ENCODE measurements around the gene MOGAT3. TPM values are rescaled to one million over a fixed set of nuclear protein-coding genes. Genes with fewer than 3 reads are reported as not detected.

The MOGAT3 gene
- total and polyA plus RNA-seq, 4 donors, result not detected

DNA sequence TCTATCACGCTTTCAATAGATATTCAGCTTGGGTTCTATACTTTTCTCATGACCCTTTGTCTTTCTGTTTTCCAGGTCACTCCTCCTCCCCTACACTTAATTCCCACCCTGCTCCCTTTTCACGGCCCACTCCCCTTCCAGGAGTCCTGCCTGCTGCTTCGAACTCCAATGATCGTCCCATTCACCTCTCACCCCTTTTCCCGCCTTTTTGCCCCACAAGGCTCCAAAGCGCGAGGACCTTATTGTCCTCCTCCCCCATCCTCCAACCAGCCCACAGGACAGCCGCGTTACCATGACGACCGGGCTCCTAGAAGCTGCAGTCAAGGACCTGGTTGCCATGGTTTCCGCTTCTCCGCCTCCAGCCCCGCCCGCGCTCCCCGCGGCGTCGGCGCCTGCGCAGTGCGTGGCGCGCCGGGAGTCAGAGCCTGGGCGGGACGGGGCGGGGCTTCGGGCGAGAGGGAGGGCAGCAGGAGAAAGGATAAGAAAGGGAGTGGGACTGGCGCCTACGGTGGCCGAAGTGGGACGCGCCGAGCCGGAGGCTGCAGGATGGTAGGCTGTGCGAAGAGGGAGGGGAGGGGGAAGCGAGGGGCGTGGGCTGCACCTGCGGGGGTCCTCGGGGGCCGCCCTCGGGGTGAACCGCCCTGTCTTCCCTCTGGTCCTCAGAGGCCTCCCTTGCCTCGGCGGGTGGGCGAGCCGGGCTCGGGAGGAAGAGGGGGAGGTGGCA lies 46.7 kb downstream of the MOGAT3 start, which contains the start of gene AP1S1:
Gene AP1S1, plus strand, starts transcription at position 508 of the 724 bp plus-strand sequence. Its CDS starts 39 bp downstream, at position 547.
- Histone ChIP-seq H3K27me3 (ENCODE audit: control insufficient read depth in 3 of 3, insufficient read depth in 3 of 3, low read length in 2 of 3) (no peaks in the 10 kb centered on the region), H3K4me1 (ENCODE audit: control insufficient read depth in 5 of 5, insufficient read depth in 5 of 5, low read length in 5 of 5) (peaks cover 0 to 10% (median 4%) of the 10 kb centered on the region in 5 donors), H3K9me3 (ENCODE audit: control insufficient read depth in 4 of 4, insufficient read depth in 3 of 4, low read length in 3 of 4) (no peaks in the 10 kb centered on the region), H3K4me3 (peak within 1 kb of the TSS; percentile 65), H3K9ac (ENCODE audit: insufficient read depth in 1 of 2, low read length in 2 of 2) (peak within 1 kb of the TSS in 1 of 2 donors; percentile 58), H3K36me3 (ENCODE audit: control insufficient read depth in 4 of 4, insufficient read depth in 4 of 4, low read length in 4 of 4) (peaks cover 3 to 17% (median 7%) of the 10 kb centered on the region in 4 donors), H3K27ac (ENCODE audit: low read depth in 1 of 2, low read length in 1 of 2) (no peak within 1 kb of the TSS)
- peak; percentile 95 for ATAC-seq (ENCODE audit: insufficient read depth, low FRiP score)
- peak; percentile 96 to 97 (median 97) for DNase-seq
- 3 to 4% methylated on average over 48 to 51 of the region's 51 CpGs for WGBS, 2 donors
- TF ChIP-seq, protein P1, sequence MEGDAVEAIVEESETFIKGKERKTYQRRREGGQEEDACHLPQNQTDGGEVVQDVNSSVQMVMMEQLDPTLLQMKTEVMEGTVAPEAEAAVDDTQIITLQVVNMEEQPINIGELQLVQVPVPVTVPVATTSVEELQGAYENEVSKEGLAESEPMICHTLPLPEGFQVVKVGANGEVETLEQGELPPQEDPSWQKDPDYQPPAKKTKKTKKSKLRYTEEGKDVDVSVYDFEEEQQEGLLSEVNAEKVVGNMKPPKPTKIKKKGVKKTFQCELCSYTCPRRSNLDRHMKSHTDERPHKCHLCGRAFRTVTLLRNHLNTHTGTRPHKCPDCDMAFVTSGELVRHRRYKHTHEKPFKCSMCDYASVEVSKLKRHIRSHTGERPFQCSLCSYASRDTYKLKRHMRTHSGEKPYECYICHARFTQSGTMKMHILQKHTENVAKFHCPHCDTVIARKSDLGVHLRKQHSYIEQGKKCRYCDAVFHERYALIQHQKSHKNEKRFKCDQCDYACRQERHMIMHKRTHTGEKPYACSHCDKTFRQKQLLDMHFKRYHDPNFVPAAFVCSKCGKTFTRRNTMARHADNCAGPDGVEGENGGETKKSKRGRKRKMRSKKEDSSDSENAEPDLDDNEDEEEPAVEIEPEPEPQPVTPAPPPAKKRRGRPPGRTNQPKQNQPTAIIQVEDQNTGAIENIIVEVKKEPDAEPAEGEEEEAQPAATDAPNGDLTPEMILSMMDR (IDR thresholded peaks at IDR 0.05; ENCODE audit: control extremely low read depth, extremely low read depth), result no peak

DNA sequence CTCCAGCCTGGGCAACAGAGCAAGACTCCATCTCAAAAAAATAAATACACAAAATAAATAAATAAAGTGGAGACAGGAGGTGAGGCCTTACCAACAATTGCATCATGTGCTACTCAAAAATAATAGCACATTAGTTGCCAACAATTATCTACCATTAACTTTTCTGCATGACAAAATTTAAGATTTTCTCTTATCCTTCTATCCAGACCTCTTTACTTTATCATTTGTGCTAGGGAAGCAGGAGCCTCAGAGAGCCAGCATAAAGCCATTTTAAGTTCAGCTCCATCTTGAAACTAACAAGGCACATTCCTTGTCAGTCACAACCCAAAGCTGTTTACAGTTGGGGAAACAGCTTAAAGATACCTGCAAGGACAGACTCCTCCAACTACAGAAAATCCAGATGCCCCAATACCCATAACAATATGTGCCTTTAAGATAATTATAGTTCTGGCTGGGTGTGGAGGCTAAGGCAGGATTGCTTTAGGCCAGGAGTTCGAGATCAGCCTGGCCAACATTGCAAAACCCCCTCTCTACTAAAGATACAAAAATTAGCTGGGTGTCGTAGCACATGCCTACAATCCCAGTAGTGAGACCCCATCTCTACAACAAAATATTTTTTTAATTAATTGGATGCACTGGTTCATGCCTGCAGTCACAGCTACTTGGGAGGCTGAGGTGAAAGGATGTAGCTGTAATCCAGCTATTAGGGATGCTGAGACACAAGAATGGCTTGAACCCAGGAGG lies 48.8 kb downstream of the MOGAT3 start:
- H3K36me3 ChIP-seq (ENCODE audit: control insufficient read depth in 4 of 4, insufficient read depth in 4 of 4, low read length in 4 of 4), result peaks cover 0 to 6% (median 3%) of the 10 kb centered on the region in 4 donors
- no peak for ATAC-seq (ENCODE audit: insufficient read depth, low FRiP score)
- no peak overlapping the region for H3K4me3 ChIP-seq
- peaks cover 0 to 10% (median 4%) of the 10 kb centered on the region in 5 donors for H3K4me1 ChIP-seq (ENCODE audit: control insufficient read depth in 5 of 5, insufficient read depth in 5 of 5, low read length in 5 of 5)
- 73 to 76% methylated on average over 2 of the region's 2 CpGs for WGBS, 2 donors
- DNase-seq, result no peak
- TF ChIP-seq, protein P1 (IDR thresholded peaks at IDR 0.05; ENCODE audit: control extremely low read depth, extremely low read depth), result no peak
- H3K27ac ChIP-seq (ENCODE audit: low read depth in 1 of 2, low read length in 1 of 2), result no peak overlapping the region
- no peak overlapping the region for H3K9ac ChIP-seq (ENCODE audit: insufficient read depth in 1 of 2, low read length in 2 of 2)
- H3K27me3 ChIP-seq (ENCODE audit: control insufficient read depth in 3 of 3, insufficient read depth in 3 of 3, low read length in 2 of 3), result peaks cover 0 to 3% (median 0%) of the 10 kb centered on the region in 3 donors
- H3K9me3 ChIP-seq (ENCODE audit: control insufficient read depth in 4 of 4, insufficient read depth in 3 of 4, low read length in 3 of 4), result no peaks in the 10 kb centered on the region

Small RNA genes lying within 50 kb of the gene (small RNA-seq; reads per million reads assigned to genes)
- not detected for gene MIR4653 (ENCODE audit: low replicate concordance)

Other genes with a start within 250 kb of the MOGAT3 start
- gene MUC12, start 231.5 kb downstream of the MOGAT3 start, total RNA-seq, result 1 to 10 TPM; 2.0 to 5.5 TPM
- gene MUC12, start 231.5 kb downstream of the MOGAT3 start, polyA plus RNA-seq, result 1 to 10 TPM; 1.4 to 3.7 TPM
- not detected for gene MUC17, start 181.0 kb downstream of the MOGAT3 start, total RNA-seq
- not detected for gene MUC17, start 181.0 kb downstream of the MOGAT3 start, polyA plus RNA-seq
- gene TRIM56, start 115.6 kb downstream of the MOGAT3 start, total RNA-seq, result 10 to 100 TPM; 32.6 to 56.6 TPM
- gene TRIM56, start 115.6 kb downstream of the MOGAT3 start, polyA plus RNA-seq, result 10 to 100 TPM; 14.4 to 15.7 TPM
- gene SERPINE1, start 73.9 kb downstream of the MOGAT3 start, total RNA-seq, result 10 to 100 TPM; 18.6 to 55.4 TPM
- gene SERPINE1, start 73.9 kb downstream of the MOGAT3 start, polyA plus RNA-seq, result 100 to 1,000 TPM in 1 of 2 donors, 10 to 100 TPM in 1; 12.4 to 436 TPM
- gene AP1S1, start 46.6 kb downstream of the MOGAT3 start, total RNA-seq, result 10 to 100 TPM; 42.7 to 74.7 TPM
- gene AP1S1, start 46.6 kb downstream of the MOGAT3 start, polyA plus RNA-seq, result 10 to 100 TPM; 54.9 to 66.9 TPM
- 1 to 10 TPM in 1 of 2 donors, under 1 TPM in 1; 0.55 to 1.4 TPM for gene VGF, start 35.5 kb downstream of the MOGAT3 start, total RNA-seq
- gene VGF, start 35.5 kb downstream of the MOGAT3 start, polyA plus RNA-seq, result under 1 TPM; 0.08 to 0.29 TPM
- not detected for gene NAT16, start 20.7 kb downstream of the MOGAT3 start, total RNA-seq
- gene NAT16, start 20.7 kb downstream of the MOGAT3 start, polyA plus RNA-seq, result under 1 TPM in 1 of 2 donors, not detected in 1; 0.01 TPM
- 100 to 1,000 TPM in 1 of 2 donors, 10 to 100 TPM in 1; 38.9 to 104 TPM for gene PLOD3, start 16.5 kb upstream of the MOGAT3 start, total RNA-seq
- gene PLOD3, start 16.5 kb upstream of the MOGAT3 start, polyA plus RNA-seq, result 10 to 100 TPM; 51.2 to 65.2 TPM
- 10 to 100 TPM; 49.2 to 72.3 TPM for gene ZNHIT1, start 17.1 kb upstream of the MOGAT3 start, total RNA-seq
- gene ZNHIT1, start 17.1 kb upstream of the MOGAT3 start, polyA plus RNA-seq, result 100 to 1,000 TPM in 1 of 2 donors, 10 to 100 TPM in 1; 69.4 to 167 TPM
- gene CLDN15, start 36.8 kb upstream of the MOGAT3 start, total RNA-seq, result 1 to 10 TPM; 5.2 to 7.3 TPM
- 1 to 10 TPM; 5.9 to 8.0 TPM for gene CLDN15, start 36.8 kb upstream of the MOGAT3 start, polyA plus RNA-seq
- gene FIS1, start 44.0 kb upstream of the MOGAT3 start, total RNA-seq, result 100 to 1,000 TPM; 109 to 169 TPM
- 100 to 1,000 TPM; 150 to 235 TPM for gene FIS1, start 44.0 kb upstream of the MOGAT3 start, polyA plus RNA-seq
- 10 to 100 TPM; 37.8 to 44.7 TPM for gene IFT22, start 120.8 kb upstream of the MOGAT3 start, total RNA-seq
- gene IFT22, start 120.8 kb upstream of the MOGAT3 start, polyA plus RNA-seq, result 10 to 100 TPM; 23.6 to 30.1 TPM
- gene COL26A1, start 161.8 kb upstream of the MOGAT3 start, total RNA-seq, result 1 to 10 TPM in 1 of 2 donors, under 1 TPM in 1; 0.25 to 4.7 TPM
- gene COL26A1, start 161.8 kb upstream of the MOGAT3 start, polyA plus RNA-seq, result under 1 TPM; 0.05 to 0.31 TPM

Measured in lung (tissue), 13 donors.